Heart left ventricle (tissue), 16 donors: ENCODE measurements around the gene DLGAP1. TPM values are rescaled to one million over a fixed set of nuclear protein-coding genes. Genes with fewer than 3 reads are reported as not detected.

Source experiments
- ATAC-seq, 4 donors: fragments of 200-7000 bp; cut with Tn5 transposase; one replicate each; pipeline ENCODE4 v1.9.1; 2020 to 2022; ENCODE audit warnings: moderate library complexity in 4 of 4, mild to moderate bottlenecking in 3 of 4, moderate number of reproducible peaks in 1 of 4
- DNase-seq, 5 donors: peaks; one replicate each; pipeline ENCODE4 v3.0.0-alpha.2; 2020
- H3K27ac ChIP-seq, 12 donors: fragments of 200-600 bp; sonication (generic) in 4 of 12; one replicate each; pipeline versions ENCODE4 v1.5.0 to v1.8.0; 2016 to 2022; ENCODE audit warnings: mild to moderate bottlenecking in 2 of 12
- H3K27me3 ChIP-seq, 9 donors: fragments of 200-600 bp; sonication (generic) in 2 of 9; one replicate each; pipeline versions ENCODE4 v1.5.1 to v1.8.0; 2016 to 2022; ENCODE audit warnings: mild to moderate bottlenecking in 3 of 9
- H3K36me3 ChIP-seq, 9 donors: fragments of 200-600 bp; sonication (generic) in 2 of 9; one replicate each; pipeline versions ENCODE4 v1.5.0 to v1.8.0; 2018 to 2022; ENCODE audit warnings: mild to moderate bottlenecking in 2 of 9
- H3K4me1 ChIP-seq, 12 donors: fragments of 200-600 bp; sonication (generic) in 4 of 12; one replicate each; pipeline versions ENCODE4 v1.5.0 to v1.8.0; 2016 to 2022; ENCODE audit warnings: mild to moderate bottlenecking in 3 of 12
- H3K4me3 ChIP-seq, 12 donors: fragments of 200-600 bp; sonication (generic) in 4 of 12; one replicate each; pipeline versions ENCODE4 v1.5.0 to v1.8.0; 2017 to 2022; ENCODE audit warnings: mild to moderate bottlenecking in 9 of 12, moderate library complexity in 4 of 12
- H3K9me3 ChIP-seq, 12 donors: fragments of 200-600 bp; sonication (generic) in 4 of 12; one replicate each; pipeline versions ENCODE4 v1.5.0 to v1.8.0; 2016 to 2022; ENCODE audit warnings: mild to moderate bottlenecking in 1 of 12
- POLR2A ChIP-seq, 2 donors: fragments of 450-650 bp; IDR thresholded peaks; one replicate each; pipeline ENCODE4 v1.6.1; 2017; ENCODE audit warnings: antibody characterized with exemption in 2 of 2, mild to moderate bottlenecking in 2 of 2, moderate library complexity in 2 of 2
- WGBS, 4 donors: extraction: QIAGEN DNeasy Blood & Tissue Kit in 2 of 4; methylation state at CpG; one replicate each; pipeline versions ENCODE4 v1.1.5 to v1.1.7; 2013 to 2018; 5-methylcytosine and 5-hydroxymethylcytosine counted together
- intact Hi-C, 10 donors: fragments of 100-400 bp; cut with DNase I; formaldehyde crosslinking; loops; one replicate each; pipeline versions ENCODE4 v1.11.1 to v1.14.2; 2022
- polyA plus RNA-seq, 2 donors: library from polyadenylated mRNA; stranded (reverse); fragments of 200-250 nt; gene quantifications; one replicate each; pipeline ENCODE4 v1.2.3, GENCODE V29; 2013
- total RNA-seq, 9 donors: library from RNA; depleted of rRNA in 2 of 9; stranded (reverse); fragments of >200 nt in 2 of 9; fragmentation: NEBNext Ultra II Directional in 3 of 9; extraction: Animal tissue kit (Norgen Biotek cat#: 25700) in 3 of 9; gene quantifications; one replicate each; pipeline versions ENCODE4 v1.1.0 to v1.2.4, GENCODE V29; 2016 to 2023
- TF ChIP-seq, protein P1 (sequence below), 12 donors: fragments of 200-600 bp; sonication (generic) in 4 of 12; IDR thresholded peaks; one replicate each; pipeline versions ENCODE4 v1.5.0 to v1.8.0; 2018 to 2022; ENCODE audit warnings: antibody characterized with exemption in 12 of 12, mild to moderate bottlenecking in 5 of 12
- donor health status: ischemic (EF 13 %, LVEDD 7.1; RV severe dilation, severe dysfunction).
- donor health status: healthy with polysubstance abuse.
- donor health status: DM: no; HTN: yes; CAD: no.
- donor health status: DM: no; HTN: no; CAD: no.
- donor health status: ischemic (EF 25% LVEDD 6.9; RV normal size, moderate dysfunction).
- donor health status: ischemic (EF 25% LVEDD 5.7; RV mildly dilated, moderate dysfunction).
- donor health status: healthy.
- donor health status: DM: yes; HTN: yes; CAD: no.
- donor health status: ischemic (EF 35%, LVEDD 5.7; RV mildly dilated, moderate dysfunction).
- donor health status: nonischemic (EF 11% LVEDD 7.7; RV severe dilation, severe dysfunction).
- donor health status: DM: yes; HTN: yes; CAD: no.
- donor health status: PGD.
- donor health status: ischemic (EF 29% LVEDD 5.4; RV normal size, mild dysfunction).
- donor health status: nonischemic (EF 23%, LVEDD 6.1; RV moderate dilation, normal function).

The DLGAP1 gene
- total and polyA plus RNA-seq, 11 donors = 0.10 to 5.5 (median 0.40) TPM; not detected in 1

DNA sequence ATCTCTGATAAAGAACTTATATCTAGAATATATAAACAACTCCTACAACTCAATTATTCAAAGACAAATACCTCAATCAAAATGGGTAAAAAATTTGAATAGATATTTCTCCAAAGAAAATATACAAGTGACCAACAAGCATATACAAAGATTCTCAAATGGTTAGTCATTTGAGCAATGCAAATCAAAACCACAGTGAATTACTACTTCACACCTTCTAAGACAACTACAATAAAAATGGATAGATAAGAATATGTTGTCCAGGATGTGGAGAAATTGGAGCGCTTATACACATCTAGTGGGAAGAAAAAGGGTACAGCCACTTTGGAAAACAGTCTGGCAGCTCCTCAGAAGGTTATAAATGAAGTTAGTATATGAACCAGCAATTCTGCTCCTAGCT lies 672.2 kb downstream of the DLGAP1 start:
- WGBS, 4 donors = 87 to 96% (median 95%) methylated on average over 1 of the region's 1 CpG
- TF ChIP-seq, protein P1, sequence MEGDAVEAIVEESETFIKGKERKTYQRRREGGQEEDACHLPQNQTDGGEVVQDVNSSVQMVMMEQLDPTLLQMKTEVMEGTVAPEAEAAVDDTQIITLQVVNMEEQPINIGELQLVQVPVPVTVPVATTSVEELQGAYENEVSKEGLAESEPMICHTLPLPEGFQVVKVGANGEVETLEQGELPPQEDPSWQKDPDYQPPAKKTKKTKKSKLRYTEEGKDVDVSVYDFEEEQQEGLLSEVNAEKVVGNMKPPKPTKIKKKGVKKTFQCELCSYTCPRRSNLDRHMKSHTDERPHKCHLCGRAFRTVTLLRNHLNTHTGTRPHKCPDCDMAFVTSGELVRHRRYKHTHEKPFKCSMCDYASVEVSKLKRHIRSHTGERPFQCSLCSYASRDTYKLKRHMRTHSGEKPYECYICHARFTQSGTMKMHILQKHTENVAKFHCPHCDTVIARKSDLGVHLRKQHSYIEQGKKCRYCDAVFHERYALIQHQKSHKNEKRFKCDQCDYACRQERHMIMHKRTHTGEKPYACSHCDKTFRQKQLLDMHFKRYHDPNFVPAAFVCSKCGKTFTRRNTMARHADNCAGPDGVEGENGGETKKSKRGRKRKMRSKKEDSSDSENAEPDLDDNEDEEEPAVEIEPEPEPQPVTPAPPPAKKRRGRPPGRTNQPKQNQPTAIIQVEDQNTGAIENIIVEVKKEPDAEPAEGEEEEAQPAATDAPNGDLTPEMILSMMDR (IDR thresholded peaks at IDR 0.05) = no peak
- no peak for TF ChIP-seq POLR2A (IDR thresholded peaks at IDR 0.05)
- no peaks in the 10 kb centered on the region for H3K36me3 ChIP-seq
- ATAC-seq (no peak), DNase-seq (no peak)
- H3K4me3 ChIP-seq = no peak overlapping the region
- intact Hi-C loops = no loop called here
- no peak overlapping the region for H3K27ac ChIP-seq
- no peaks in the 10 kb centered on the region for H3K9me3 ChIP-seq
- no peaks in the 10 kb centered on the region for H3K4me1 ChIP-seq
- H3K27me3 ChIP-seq = no peaks in the 10 kb centered on the region

DNA sequence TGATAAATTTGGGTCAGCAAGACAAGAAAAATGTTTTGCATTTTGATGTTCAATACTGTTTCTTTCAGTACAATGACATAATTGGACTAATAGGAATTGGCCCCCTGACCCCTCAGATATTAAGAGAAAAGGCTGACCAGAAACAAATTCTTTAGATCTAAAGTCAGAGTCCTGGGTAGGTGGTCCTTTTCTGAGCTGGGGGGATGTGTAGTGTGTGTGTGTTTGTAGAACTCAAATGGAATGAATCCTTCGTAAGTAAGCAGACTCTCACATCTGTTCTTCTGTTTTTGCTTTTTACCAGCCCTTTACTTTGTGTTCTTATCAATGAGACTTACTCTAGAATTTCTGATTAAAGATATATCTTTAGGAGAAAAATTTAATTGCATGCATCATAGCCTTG lies 677.4 kb downstream of the DLGAP1 start:
- H3K27me3 ChIP-seq = no peaks in the 10 kb centered on the region
- no peak overlapping the region for H3K4me3 ChIP-seq
- WGBS, 4 donors = 60 to 100% (median 90%) methylated on average over 1 of the region's 1 CpG
- TF ChIP-seq POLR2A (IDR thresholded peaks at IDR 0.05) = no peak
- TF ChIP-seq, protein P1 (IDR thresholded peaks at IDR 0.05) = no peak
- no peak overlapping the region for H3K27ac ChIP-seq
- no peak for DNase-seq
- H3K36me3 ChIP-seq = no peaks in the 10 kb centered on the region
- H3K9me3 ChIP-seq = no peaks in the 10 kb centered on the region
- no peaks in the 10 kb centered on the region for H3K4me1 ChIP-seq
- no peak for ATAC-seq
- intact Hi-C loops = loop anchor here in 2 of 10 donors (10.0 kb wide), 1 partner anchor 73 kb away; no protein-coding TSS in a partner anchor

DNA sequence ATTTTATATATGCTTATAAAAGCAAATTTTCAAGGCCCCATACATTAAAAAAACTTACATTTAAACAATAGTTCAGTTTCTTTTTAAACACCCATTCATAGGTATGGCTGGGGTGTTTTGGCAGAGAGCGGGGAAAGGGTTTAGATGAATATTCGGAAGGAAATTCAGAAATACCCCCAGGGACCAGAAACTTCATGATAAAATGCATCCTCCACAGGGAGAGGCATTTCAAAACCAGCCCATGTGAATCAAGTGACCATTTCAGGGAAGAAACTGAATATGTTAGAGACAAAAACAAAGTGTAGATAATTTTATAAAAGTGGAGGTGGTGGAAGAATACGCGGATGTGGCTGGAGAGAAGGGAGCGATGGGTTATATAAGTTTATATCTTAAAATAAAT lies 678.0 kb downstream of the DLGAP1 start:
- no peak overlapping the region for H3K27ac ChIP-seq
- TF ChIP-seq, protein P1 (IDR thresholded peaks at IDR 0.05) = no peak
- TF ChIP-seq POLR2A (IDR thresholded peaks at IDR 0.05) = no peak
- intact Hi-C loops = loop anchor here in 2 of 10 donors (10.0 kb wide), 1 partner anchor 72 kb away; no protein-coding TSS in a partner anchor
- ATAC-seq = no peak
- no peaks in the 10 kb centered on the region for H3K36me3 ChIP-seq
- no peak overlapping the region for H3K4me3 ChIP-seq
- H3K9me3 ChIP-seq = no peaks in the 10 kb centered on the region
- H3K4me1 ChIP-seq = no peaks in the 10 kb centered on the region
- WGBS, 4 donors = 79 to 93% (median 90%) methylated on average over 5 of the region's 5 CpGs
- DNase-seq = no peak
- no peaks in the 10 kb centered on the region for H3K27me3 ChIP-seq

DNA sequence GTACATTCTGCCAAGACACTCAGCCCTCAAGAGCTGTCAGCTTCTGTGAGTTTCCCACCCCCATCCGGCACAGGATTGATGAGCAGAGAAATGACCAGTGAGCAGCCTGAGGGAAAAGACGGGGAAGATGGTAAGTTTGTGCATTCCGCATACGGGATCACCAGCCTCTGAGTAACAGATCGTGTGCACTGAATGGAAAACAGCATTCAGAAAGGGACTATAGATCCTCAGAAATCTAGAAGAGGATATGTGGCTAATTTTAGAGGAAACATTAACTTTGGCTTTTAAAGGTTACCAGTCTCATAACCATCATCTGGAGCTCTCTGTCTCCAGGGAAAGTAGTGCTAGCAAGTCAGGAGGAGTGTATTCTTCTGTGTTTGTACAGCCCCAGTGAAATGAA lies 679.1 kb downstream of the DLGAP1 start:
- no peaks in the 10 kb centered on the region for H3K27me3 ChIP-seq
- H3K27ac ChIP-seq = no peak overlapping the region
- H3K9me3 ChIP-seq = no peaks in the 10 kb centered on the region
- H3K4me1 ChIP-seq = peaks cover 0 to 7% (median under 1%) of the 10 kb centered on the region in 12 donors
- DNase-seq = no peak
- intact Hi-C loops = loop anchor here in 2 of 10 donors (10.0 kb wide), 1 partner anchor 71 kb away; no protein-coding TSS in a partner anchor
- no peak for ATAC-seq
- no peak overlapping the region for H3K4me3 ChIP-seq
- no peak for TF ChIP-seq POLR2A (IDR thresholded peaks at IDR 0.05)
- TF ChIP-seq, protein P1 (IDR thresholded peaks at IDR 0.05) = no peak
- WGBS, 4 donors = 89 to 93% (median 91%) methylated on average over 5 of the region's 5 CpGs
- H3K36me3 ChIP-seq = no peaks in the 10 kb centered on the region
